Lower leg skin (tissue), 3 donors: Measurements from ENCODE around the gene PTK6.

Experiments
- POLR2A ChIP-seq, 2 donors: fragments of 450-650 bp; IDR thresholded peaks; one replicate each; pipeline ENCODE4 v1.6.1; 2016 to 2017; ENCODE audit warnings: antibody characterized with exemption in 2 of 2, mild to moderate bottlenecking in 1 of 2, moderate library complexity in 1 of 2
- TF ChIP-seq, protein P1 (sequence below), 3 donors: fragments of 450-650 bp; IDR thresholded peaks; one replicate each; pipeline ENCODE4 v1.5.1; 2016; ENCODE audit warnings: antibody characterized with exemption in 3 of 3, mild to moderate bottlenecking in 3 of 3, moderate library complexity in 2 of 3

DNA sequence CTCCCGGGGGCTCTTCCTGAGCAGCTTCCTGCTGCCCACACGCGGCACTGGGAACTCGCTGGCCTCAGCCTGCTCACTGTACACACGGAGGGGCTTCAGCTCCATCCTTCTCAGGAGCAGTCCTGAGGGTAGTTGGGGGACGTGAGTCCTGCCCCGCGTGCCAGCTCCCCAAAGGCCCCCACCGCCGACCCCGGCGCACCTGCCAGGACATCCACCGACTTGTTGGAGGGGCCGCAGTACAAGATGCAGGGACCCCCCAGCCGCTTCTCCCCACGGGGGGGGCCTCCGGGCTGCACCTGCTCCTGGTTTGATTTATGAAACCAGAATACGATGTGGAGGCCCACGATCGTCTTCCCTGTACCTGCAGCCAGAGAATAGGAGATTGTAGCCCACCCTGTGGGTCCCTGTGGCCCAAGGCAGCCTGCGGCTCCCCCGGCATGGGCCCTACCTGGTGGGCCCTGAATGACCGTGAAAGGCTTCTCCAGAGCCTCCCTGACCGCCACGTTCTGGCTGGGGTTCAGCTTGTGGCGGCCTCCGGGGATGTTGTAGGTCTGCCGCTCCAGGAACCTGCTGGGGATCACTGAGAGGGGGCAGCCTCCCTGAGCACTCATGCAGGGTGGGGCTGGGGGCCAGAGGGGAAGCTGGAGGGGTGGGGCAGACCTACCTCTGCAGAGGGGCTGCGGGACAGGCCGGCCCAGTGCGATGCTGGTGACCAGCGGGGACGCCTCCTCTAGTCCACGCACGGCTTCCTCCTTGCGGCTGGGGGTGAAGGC, 24.6 kb upstream of the PTK6 start:
- TF ChIP-seq, protein P1, sequence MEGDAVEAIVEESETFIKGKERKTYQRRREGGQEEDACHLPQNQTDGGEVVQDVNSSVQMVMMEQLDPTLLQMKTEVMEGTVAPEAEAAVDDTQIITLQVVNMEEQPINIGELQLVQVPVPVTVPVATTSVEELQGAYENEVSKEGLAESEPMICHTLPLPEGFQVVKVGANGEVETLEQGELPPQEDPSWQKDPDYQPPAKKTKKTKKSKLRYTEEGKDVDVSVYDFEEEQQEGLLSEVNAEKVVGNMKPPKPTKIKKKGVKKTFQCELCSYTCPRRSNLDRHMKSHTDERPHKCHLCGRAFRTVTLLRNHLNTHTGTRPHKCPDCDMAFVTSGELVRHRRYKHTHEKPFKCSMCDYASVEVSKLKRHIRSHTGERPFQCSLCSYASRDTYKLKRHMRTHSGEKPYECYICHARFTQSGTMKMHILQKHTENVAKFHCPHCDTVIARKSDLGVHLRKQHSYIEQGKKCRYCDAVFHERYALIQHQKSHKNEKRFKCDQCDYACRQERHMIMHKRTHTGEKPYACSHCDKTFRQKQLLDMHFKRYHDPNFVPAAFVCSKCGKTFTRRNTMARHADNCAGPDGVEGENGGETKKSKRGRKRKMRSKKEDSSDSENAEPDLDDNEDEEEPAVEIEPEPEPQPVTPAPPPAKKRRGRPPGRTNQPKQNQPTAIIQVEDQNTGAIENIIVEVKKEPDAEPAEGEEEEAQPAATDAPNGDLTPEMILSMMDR (IDR thresholded peaks at IDR 0.05): no peak
- TF ChIP-seq POLR2A (IDR thresholded peaks at IDR 0.05): no peak
